ENCODE data around the gene ZSCAN1. TPM values are rescaled to one million over a fixed set of nuclear protein-coding genes. Genes with fewer than 3 reads are reported as not detected.
A peak's percentile ranks its signal among the peaks of the same experiment; 100 is the strongest.
"Not testable (repeated sequence)": the region's sequence is repeated elsewhere in the genome, so short reads cannot be mapped to it uniquely, and the experiment has no call there.

ZSCAN1 gene, protein sequence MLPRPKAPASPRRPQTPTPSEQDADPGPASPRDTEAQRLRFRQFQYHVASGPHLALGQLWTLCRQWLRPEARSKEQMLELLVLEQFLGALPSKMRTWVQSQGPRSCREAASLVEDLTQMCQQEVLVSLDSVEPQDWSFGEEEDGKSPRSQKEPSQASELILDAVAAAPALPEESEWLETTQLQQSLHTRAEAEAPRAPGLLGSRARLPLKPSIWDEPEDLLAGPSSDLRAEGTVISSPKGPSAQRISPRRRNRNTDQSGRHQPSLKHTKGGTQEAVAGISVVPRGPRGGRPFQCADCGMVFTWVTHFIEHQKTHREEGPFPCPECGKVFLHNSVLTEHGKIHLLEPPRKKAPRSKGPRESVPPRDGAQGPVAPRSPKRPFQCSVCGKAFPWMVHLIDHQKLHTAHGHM
- total RNA-seq, result not detected
- long read RNA-seq, partial matches to known transcripts, result 0 of 1 reads
- long read RNA-seq, other reads (novel, unspliced or antisense), result 1 of 1 reads

GRCh38 chr19:58033741-58034476 is at the start of gene ZSCAN1:
ZSCAN1 (plus strand) TSS chr19:58034025; CDS start chr19:58037837, 3,812 bp downstream.
- intact Hi-C loops (cut with DNase I), result no loop called here
- DNase-seq (ENCODE audit: low spot score), result peak; percentile 89

DNA sequence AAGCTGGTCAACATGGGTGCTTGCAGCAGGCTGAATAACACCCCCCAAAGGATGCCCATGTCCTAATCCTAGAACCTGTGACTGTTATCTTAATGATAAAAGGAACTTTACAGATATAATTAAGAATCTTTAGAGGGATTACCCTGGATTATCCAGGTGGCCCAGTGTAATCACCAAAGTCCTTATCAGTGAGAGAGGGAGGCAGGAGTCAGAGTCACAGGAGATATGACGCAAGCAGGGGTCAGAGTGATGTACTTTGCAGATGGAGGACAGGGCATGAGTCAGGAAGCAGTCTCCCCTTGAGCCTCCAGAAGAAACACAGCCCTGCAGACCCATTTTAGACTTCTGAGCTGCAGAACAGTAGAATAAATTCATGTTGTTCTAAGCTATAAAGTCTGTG is 41.0 kb upstream of the ZSCAN1 start:
- no peak for DNase-seq (ENCODE audit: low spot score)
- intact Hi-C loops (cut with DNase I), result no loop called here

DNA sequence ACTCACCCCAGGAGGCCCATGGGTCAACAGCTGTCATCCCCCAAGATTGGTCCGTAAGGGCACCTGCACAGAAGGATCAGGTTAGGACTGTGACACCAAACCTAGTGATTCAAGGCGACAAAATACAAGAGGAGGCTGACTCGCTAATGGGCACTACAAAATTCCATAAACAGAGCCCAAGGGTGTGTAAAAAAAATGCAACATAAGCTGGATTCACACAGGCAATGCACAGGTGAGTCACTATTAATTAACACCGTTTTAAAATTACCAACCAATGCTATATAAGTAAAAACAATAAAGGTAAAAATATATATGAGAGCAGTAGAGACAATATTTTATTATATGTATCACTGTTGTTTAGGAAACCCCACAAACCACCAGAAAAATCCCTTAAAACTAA is 33.1 kb upstream of the ZSCAN1 start:
- no peak for DNase-seq (ENCODE audit: low spot score)
- intact Hi-C loops (cut with DNase I), result loop anchor here (5.0 kb wide), 2 partner anchors 53 to 152 kb away; partner anchors contain the start of genes ZNF256 and ZNF329

GRCh38 chr19:58001895-58002369 is 31.9 kb upstream of the ZSCAN1 start:
- no peak for DNase-seq (ENCODE audit: low spot score)
- intact Hi-C loops (cut with DNase I), result loop anchor here (5.0 kb wide), 2 partner anchors 55 to 150 kb away; partner anchors contain the start of genes ZNF256 and ZNF329

- intact Hi-C loops (cut with DNase I), result loop anchor here (5.0 kb wide), 2 partner anchors 55 to 150 kb away; partner anchors contain the start of genes ZNF256 and ZNF329
- peak; percentile 95 for DNase-seq (ENCODE audit: low spot score)
These were observed 31.2 kb upstream of the ZSCAN1 start, which contains the start of gene ZNF606 for GRCh38 chr19:58002384-58003173. ZNF606 (minus strand) TSS chr19:58002820; CDS start chr19:58001319, 1,501 bp downstream.

- DNase-seq (ENCODE audit: low spot score), result no peak
- intact Hi-C loops (cut with DNase I), result loop anchor here (5.0 kb wide), 2 partner anchors 56 to 149 kb away; partner anchors contain the start of genes ZNF256 and ZNF329
These were observed 30.5 kb upstream of the ZSCAN1 start for GRCh38 chr19:58003174-58003828.

DNA sequence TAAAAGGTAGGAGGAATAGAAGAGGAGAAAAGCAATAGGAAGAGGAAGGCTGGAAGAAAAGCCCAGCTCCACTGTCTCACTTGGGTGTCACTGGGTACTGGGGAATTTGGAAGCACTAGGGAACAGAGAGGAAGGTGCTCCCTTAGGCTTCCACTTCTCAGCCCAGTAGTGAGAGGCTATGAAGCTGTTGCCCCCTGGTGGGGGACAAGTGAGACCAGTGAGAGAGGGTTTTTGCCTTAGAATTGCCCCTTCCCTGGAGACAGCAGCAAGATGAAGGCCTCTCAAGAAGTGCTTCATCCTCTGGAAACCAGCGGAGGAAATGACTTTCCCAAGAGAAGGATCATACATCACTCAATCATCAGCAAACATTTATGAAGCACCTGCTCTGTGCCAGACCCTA is 26.5 kb upstream of the ZSCAN1 start:
- DNase-seq (ENCODE audit: low spot score), result no peak
- intact Hi-C loops (cut with DNase I), result no loop called here

GRCh38 chr19:58008877-58009276 is 24.9 kb upstream of the ZSCAN1 start:
- intact Hi-C loops (cut with DNase I), result not testable (repeated sequence)

DNA sequence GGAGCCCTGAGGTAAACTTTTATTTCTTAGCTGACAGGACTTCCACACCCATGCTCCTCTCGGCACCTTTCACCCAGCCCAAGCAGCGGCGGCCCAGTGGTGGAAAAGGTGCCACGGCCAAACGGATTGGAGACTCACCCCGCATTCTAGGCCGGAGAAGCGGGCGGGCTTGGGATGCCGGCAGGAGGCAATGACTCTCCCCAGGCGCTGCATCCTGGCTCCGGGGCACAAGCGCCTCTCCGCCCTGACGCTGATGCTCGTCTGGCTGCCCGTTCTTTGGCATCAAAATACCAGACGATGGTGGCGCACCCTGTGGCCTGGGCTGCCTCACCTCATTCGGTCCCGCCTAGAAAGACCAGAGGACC is 24.5 kb upstream of the ZSCAN1 start:
- DNase-seq (ENCODE audit: low spot score), result no peak
- intact Hi-C loops (cut with DNase I), result no loop called here

More at GRCh38 chr19:58008877-58009276, 24.9 kb upstream of the ZSCAN1 start:
- not testable (repeated sequence) for DNase-seq (ENCODE audit: low spot score)

DNA sequence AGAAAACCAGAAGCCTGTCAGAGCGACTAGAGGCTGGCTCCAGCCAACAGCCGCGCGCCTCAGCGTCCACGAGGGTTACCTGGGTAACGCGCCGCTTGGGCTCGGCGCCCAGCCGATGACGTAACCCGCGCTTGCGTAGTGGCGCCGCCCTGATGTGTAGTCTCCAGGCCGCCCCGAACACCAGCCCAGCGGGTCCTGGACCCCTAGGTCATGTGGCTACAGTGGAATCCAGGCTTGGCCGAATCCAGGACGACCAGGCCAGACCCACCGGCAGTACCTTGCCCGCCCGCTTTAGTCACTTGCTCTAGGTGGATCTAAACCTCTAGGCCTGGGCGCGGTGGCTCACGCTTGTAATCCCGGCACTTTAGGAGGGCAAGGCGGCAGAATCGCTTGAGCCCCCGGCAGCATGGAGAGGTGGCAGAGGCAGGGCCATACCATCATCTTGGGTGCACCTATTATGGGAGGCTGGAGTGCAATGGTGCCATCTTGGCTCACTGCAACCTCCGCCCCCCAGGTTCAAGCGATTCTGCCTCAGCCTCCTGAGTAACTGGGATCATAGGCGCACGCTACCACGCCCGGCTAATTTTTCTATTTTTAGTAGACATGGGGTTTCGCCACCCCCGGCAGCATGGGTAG is 24.0 kb upstream of the ZSCAN1 start:
- intact Hi-C loops (cut with DNase I), result no loop called here
- DNase-seq (ENCODE audit: low spot score), result peak; percentile 91

GRCh38 chr19:58010507-58010906 is 23.3 kb upstream of the ZSCAN1 start:
- intact Hi-C loops (cut with DNase I), result no loop called here
- no peak for DNase-seq (ENCODE audit: low spot score)

GRCh38 chr19:58014141-58014540 is 19.7 kb upstream of the ZSCAN1 start:
- intact Hi-C loops (cut with DNase I), result no loop called here

DNA sequence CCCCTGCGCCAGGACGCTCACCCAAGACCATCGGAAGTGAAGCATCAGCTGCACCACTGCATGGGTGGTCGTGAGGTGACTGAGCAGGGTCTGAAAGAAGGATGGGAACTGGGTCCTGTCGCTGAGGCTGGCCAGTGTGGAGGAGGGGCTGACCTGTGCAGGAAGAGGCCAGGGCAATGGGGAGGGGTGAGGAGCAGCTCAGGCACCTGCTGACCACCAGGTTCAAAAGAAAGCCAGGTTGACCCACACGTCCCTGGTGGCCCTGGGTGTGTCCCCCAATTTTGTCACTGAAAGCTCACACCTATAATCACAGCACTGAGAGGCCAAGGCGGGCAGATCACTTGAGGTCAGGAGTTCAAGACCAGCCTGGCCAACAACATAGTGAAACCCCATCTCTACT is 13.7 kb upstream of the ZSCAN1 start:
- DNase-seq (ENCODE audit: low spot score), result no peak
- intact Hi-C loops (cut with DNase I), result loop anchor here (2.0 kb wide), 1 partner anchor 135 kb away; no protein-coding TSS in a partner anchor

More at GRCh38 chr19:58014141-58014540, 19.7 kb upstream of the ZSCAN1 start:
- DNase-seq (ENCODE audit: low spot score), result no peak

DNA sequence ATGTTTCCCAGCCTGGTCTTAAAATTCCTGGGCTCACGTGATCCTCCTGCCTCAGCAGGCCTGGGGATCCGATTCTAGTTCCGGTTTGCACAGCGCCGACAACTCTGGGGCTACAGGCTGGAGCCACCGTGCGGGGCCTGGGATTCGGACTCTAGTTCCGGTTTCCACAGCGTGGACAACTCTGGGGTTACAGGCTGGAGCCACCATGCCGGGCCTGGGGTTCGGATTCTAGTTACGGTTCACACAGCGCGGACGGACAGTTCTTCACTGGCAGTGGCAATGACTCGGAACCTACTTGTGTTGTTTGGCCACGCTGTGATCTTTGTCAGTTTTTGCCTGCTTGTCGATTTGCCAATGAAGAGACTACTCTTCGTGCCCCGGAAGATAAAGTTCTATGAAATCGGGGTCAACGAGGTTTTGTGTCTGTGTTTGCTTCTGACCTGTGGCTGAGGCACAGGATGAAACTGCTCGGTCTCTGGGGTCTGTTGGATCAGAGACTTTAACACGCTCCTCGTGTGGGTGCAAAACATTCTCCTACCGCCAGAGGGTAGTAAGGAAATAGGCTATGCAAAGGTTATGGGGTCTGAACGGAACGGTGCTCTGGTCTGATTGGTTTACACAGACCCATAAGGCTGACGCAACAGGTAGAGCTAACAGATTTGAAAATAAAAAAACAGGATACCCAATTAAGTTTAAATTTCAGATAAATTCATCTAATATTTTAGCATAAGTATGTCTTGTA is 12.1 kb upstream of the ZSCAN1 start:
- intact Hi-C loops (cut with DNase I), result loop anchor here (2.0 kb wide), 1 partner anchor 133 kb away; no protein-coding TSS in a partner anchor

GRCh38 chr19:58022283-58022660 is 11.6 kb upstream of the ZSCAN1 start:
- intact Hi-C loops (cut with DNase I), result no loop called here

More for the DNA sequence above, 12.1 kb upstream of the ZSCAN1 start:
- DNase-seq (ENCODE audit: low spot score), result no peak

DNA sequence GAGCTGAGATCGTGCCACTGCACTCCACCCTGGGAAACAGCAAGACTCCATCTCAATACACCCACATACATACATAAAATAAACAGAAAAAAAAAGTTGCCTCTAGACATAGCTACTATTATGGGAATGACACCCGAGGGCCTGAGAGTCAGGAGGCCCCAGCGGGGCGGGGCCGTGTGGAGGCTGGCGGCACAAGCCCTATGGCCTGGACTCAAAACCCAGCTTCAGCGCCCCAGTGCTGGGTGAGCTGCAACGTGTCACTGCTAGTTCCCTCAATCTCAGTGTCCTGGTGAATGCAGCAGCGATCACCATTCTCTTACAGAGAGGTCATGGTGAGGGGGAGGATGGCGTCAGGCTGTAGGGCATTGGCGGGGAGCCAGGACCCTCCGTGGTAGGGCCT is 9.2 kb upstream of the ZSCAN1 start:
- DNase-seq (ENCODE audit: low spot score), result no peak
- intact Hi-C loops (cut with DNase I), result no loop called here

More at GRCh38 chr19:58022283-58022660, 11.6 kb upstream of the ZSCAN1 start:
- DNase-seq (ENCODE audit: low spot score), result no peak

DNA sequence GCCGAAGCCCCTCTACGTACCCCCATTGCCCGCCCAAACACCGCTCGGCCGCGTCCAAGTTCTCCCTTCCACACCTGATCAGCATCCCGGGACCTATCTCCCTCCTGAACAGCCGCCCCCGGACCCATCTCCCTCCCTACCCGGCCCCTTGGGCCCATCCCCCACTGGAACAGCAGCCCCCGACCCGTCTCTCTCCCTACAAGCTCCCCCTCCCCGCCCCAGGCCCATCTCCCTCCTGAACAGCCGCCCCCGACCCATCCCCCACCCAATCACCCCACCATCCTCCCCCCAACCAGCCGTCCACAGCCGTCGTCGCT is 610 bp downstream of the ZSCAN1 start:
- DNase-seq (ENCODE audit: low spot score), result no peak
- intact Hi-C loops (cut with DNase I), result no loop called here

- DNase-seq (ENCODE audit: low spot score), result no peak
- intact Hi-C loops (cut with DNase I), result no loop called here
These were observed 2.0 kb downstream of the ZSCAN1 start for GRCh38 chr19:58035863-58036262.

Data from cardiac septum (tissue), 1 donor.